Neural cell (in vitro differentiated cells): ENCODE measurements around the gene DRAM1. TPM values are rescaled to one million over a fixed set of nuclear protein-coding genes. Genes with fewer than 3 reads are reported as not detected.
A peak's percentile ranks its signal among the peaks of the same experiment; 100 is the strongest.

ENCODE experiments used
- H2AFZ ChIP-seq: fragments of 200-600, 300-800 bp; sonication (generic), shearing (Covaris generic); 2 replicates; pipeline ENCODE4 v1.6.0; 2014; ENCODE audit warnings: low read depth, mild to moderate bottlenecking, antibody characterized with exemption, low read length, moderate library complexity
- H3F3A ChIP-seq: fragments of 200-600 bp; shearing (Covaris generic); 2 replicates; pipeline ENCODE4 v1.6.1; 2016; ENCODE audit warnings: mild to moderate bottlenecking, moderate library complexity, mixed read lengths, antibody characterized with exemption, low read length; ENCODE audit not compliant: insufficient read depth, poor library complexity, severe bottlenecking
- H3K27ac ChIP-seq: fragments of 200-600, 300-800 bp; sonication (generic), shearing (Covaris generic); 2 replicates; pipeline ENCODE4 v1.5.1; 2014; ENCODE audit warnings: mild to moderate bottlenecking, low read length, moderate library complexity
- H3K27me3 ChIP-seq: fragments of 300-800, 200-600 bp; sonication (generic), shearing (Covaris generic); 2 replicates; pipeline ENCODE4 v1.6.0; 2014; ENCODE audit warnings: mild to moderate bottlenecking, low read depth, low read length, moderate library complexity; ENCODE audit not compliant: insufficient read depth
- H3K36me3 ChIP-seq: fragments of 300-800, 200-600 bp; sonication (generic), shearing (Covaris generic); 2 replicates; pipeline ENCODE4 v1.5.1; 2014; ENCODE audit warnings: mild to moderate bottlenecking, antibody characterized with exemption, low read length, moderate library complexity; ENCODE audit not compliant: insufficient read depth
- H3K4me2 ChIP-seq: fragments of 300-800, 200-600 bp; sonication (generic), shearing (Covaris generic); 2 replicates; pipeline ENCODE4 v1.6.0; 2014; ENCODE audit warnings: mild to moderate bottlenecking, low read length
- H3K4me3 ChIP-seq: fragments of 300-800, 200-600 bp; sonication (generic), shearing (Covaris generic); 2 replicates; pipeline ENCODE4 v1.5.1; 2014; ENCODE audit warnings: mild to moderate bottlenecking, low read length, moderate library complexity
- H3K79me2 ChIP-seq: fragments of 200-600 bp; shearing (Covaris generic); replicated peaks from 2 replicates; pipeline ENCODE4 v1.6.0; 2014; ENCODE audit warnings: mild to moderate bottlenecking, low read length, moderate library complexity; ENCODE audit not compliant: insufficient read depth
- H3K9ac ChIP-seq: fragments of 300-800, 200-600 bp; sonication (generic), shearing (Covaris generic); 2 replicates; pipeline ENCODE4 v1.6.1; 2016; ENCODE audit warnings: mild to moderate bottlenecking, low read length, mixed read lengths
- H3K9me2 ChIP-seq: fragments of 200-600 bp; shearing (Covaris generic); 2 replicates; pipeline ENCODE4 v1.6.1; 2016; ENCODE audit warnings: mild to moderate bottlenecking, low read length, mixed read lengths; ENCODE audit not compliant: insufficient read depth
- H3K9me3 ChIP-seq: fragments of 200-600, 300-800 bp; sonication (generic), shearing (Covaris generic); 2 replicates; pipeline ENCODE4 v1.6.1; 2016; ENCODE audit warnings: mild to moderate bottlenecking, mixed run types, low read length, moderate library complexity, mixed read lengths
- H4K20me1 ChIP-seq: fragments of 200-600 bp; shearing (Covaris generic); 2 replicates; pipeline ENCODE4 v1.6.1; 2016; ENCODE audit warnings: mild to moderate bottlenecking, mixed run types; ENCODE audit not compliant: insufficient read depth
- EP300 ChIP-seq: fragments of 450-650 bp; conservative IDR thresholded peaks from 2 replicates; pipeline ENCODE4 v1.6.1; 2014; ENCODE audit warnings: antibody characterized with exemption, mild to moderate bottlenecking, moderate library complexity; ENCODE audit not compliant: poor library complexity, severe bottlenecking
- MXI1 ChIP-seq: fragments of 450-650 bp; conservative IDR thresholded peaks from 2 replicates; pipeline ENCODE4 v1.6.1; 2014; ENCODE audit warnings: antibody characterized with exemption, mild to moderate bottlenecking; ENCODE audit not compliant: poor library complexity, severe bottlenecking
- POLR2AphosphoS5 ChIP-seq: IDR thresholded peaks from 2 replicates; pipeline ENCODE4 v1.6.1; 2012
- RAD21 ChIP-seq: fragments of 450-650 bp; conservative IDR thresholded peaks from 2 replicates; pipeline ENCODE4 v1.6.1; 2014; ENCODE audit warnings: antibody characterized with exemption, mild to moderate bottlenecking, moderate library complexity
- REST ChIP-seq: IDR thresholded peaks from 2 replicates; pipeline ENCODE4 v1.6.1; 2012; ENCODE audit warnings: borderline replicate concordance
- SMC3 ChIP-seq: fragments of 450-650 bp; conservative IDR thresholded peaks from 2 replicates; pipeline ENCODE4 v1.6.1; 2014; ENCODE audit warnings: antibody characterized with exemption, mild to moderate bottlenecking, moderate library complexity; ENCODE audit not compliant: poor library complexity
- TAF1 ChIP-seq: IDR thresholded peaks from 2 replicates; pipeline ENCODE4 v1.6.1; 2012; ENCODE audit warnings: low read depth
- polyA plus RNA-seq: library from polyadenylated mRNA; depleted of rRNA; stranded (reverse); fragments of >200 nt; gene quantifications from 2 replicates; pipeline ENCODE4 v1.2.3, GENCODE V29; 2014
- TF ChIP-seq, protein P1 (sequence below): fragments of 450-650 bp; IDR thresholded peaks from 2 replicates; pipeline ENCODE4 v1.5.1; 2014; ENCODE audit warnings: antibody characterized with exemption, mild to moderate bottlenecking, moderate library complexity; ENCODE audit not compliant: poor library complexity, severe bottlenecking

DRAM1 gene
- polyA plus RNA-seq, 1 donor from 2014 or later, result 0.17 TPM

DNA sequence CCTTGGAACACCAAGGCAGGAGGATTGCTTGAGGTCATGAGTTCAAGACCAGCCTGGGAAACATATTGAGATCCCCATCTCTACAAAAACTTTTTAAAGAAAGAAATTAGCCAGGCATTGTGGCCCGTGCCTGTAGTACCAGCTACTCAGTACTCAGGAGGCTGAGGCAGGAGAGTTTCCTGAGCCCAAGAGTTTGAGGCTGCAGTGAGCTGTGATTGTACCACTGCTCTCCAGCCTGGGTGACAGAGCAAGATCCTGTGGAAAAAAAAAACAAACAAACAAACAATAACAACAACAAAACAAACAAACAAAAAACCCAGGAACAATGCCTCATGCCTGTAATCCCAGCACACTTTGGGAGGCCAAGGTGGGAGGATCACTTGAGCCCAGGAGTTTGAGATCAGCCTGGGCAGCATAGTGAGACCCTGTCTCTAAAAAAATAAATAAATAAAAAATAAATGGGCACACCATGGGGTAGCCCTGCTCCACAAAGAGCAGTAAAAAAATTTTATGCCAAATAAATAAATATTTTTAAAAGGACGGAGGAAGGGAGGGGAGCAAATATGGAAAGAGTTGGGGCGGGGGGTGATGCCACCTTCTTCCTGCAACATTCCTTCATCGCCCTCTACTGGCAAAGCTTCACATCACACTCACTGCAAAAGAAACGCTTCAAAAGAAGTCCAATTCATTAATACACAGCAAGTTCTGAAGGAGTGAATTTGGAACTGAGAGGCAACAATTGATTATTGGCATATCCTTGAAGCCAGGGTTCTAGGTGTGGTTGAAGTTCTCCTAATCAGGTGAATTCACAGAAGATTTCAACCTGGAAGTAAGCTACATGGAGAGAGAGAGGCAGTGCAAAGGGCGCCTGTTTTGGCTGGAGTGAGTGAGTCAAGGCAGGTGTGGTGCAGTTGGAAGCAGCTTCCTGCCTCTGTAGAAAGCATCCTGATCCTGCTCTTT is 37.8 kb upstream of the DRAM1 start:
- Histone ChIP-seq H3K9ac (no peak overlapping the region), H4K20me1 (no peaks in the 10 kb centered on the region), H3F3A (no peaks in the 10 kb centered on the region), H3K9me2 (no peaks in the 10 kb centered on the region), H3K27me3 (no peaks in the 10 kb centered on the region), H2AFZ (no peak overlapping the region), H3K4me2 (no peak overlapping the region), H3K9me3 (no peaks in the 10 kb centered on the region), H3K79me2 (no peaks in the 10 kb centered on the region), H3K4me3 (no peak overlapping the region), H3K27ac (no peak overlapping the region), H3K36me3 (no peaks in the 10 kb centered on the region)
- TF ChIP-seq REST (no peak), RAD21 (peak; percentile 68), SMC3 (peak; percentile 66)
- TF ChIP-seq, protein P1, sequence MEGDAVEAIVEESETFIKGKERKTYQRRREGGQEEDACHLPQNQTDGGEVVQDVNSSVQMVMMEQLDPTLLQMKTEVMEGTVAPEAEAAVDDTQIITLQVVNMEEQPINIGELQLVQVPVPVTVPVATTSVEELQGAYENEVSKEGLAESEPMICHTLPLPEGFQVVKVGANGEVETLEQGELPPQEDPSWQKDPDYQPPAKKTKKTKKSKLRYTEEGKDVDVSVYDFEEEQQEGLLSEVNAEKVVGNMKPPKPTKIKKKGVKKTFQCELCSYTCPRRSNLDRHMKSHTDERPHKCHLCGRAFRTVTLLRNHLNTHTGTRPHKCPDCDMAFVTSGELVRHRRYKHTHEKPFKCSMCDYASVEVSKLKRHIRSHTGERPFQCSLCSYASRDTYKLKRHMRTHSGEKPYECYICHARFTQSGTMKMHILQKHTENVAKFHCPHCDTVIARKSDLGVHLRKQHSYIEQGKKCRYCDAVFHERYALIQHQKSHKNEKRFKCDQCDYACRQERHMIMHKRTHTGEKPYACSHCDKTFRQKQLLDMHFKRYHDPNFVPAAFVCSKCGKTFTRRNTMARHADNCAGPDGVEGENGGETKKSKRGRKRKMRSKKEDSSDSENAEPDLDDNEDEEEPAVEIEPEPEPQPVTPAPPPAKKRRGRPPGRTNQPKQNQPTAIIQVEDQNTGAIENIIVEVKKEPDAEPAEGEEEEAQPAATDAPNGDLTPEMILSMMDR, result peak; percentile 66

GRCh38 chr12:101841069-101841468 is 36.3 kb upstream of the DRAM1 start:
- no peak overlapping the region for H3K4me2 ChIP-seq
- no peaks in the 10 kb centered on the region for H3K9me3 ChIP-seq
- no peaks in the 10 kb centered on the region for H3K9me2 ChIP-seq
- H2AFZ ChIP-seq, result no peak overlapping the region
- no peaks in the 10 kb centered on the region for H3K79me2 ChIP-seq
- H3F3A ChIP-seq, result no peaks in the 10 kb centered on the region
- H3K4me3 ChIP-seq, result no peak overlapping the region
- no peak overlapping the region for H3K27ac ChIP-seq
- no peak overlapping the region for H3K9ac ChIP-seq
- TF ChIP-seq EP300 (no peak), POLR2AphosphoS5 (no peak), TAF1 (no peak), MXI1 (no peak), REST (no peak)
- TF ChIP-seq, protein P1, result no peak
- H3K27me3 ChIP-seq, result no peaks in the 10 kb centered on the region
- no peaks in the 10 kb centered on the region for H3K36me3 ChIP-seq
- no peaks in the 10 kb centered on the region for H4K20me1 ChIP-seq
